ENCODE measurements around the gene MYO1D. TPM values are rescaled to one million over a fixed set of nuclear protein-coding genes. Genes with fewer than 3 reads are reported as not detected.

Gene MYO1D
- total RNA-seq, 1 experiment from 2014 or later = 35.7 TPM

GRCh38 chr17:32492648-32493289 is 384.2 kb downstream of the MYO1D start (continued):
- TF ChIP-seq ATF3 (IDR thresholded peaks at IDR 0.05) = no peak
- no peak for TF ChIP-seq FOSL1 (IDR thresholded peaks at IDR 0.05; ENCODE audit: low read depth)
- TF ChIP-seq CBX3 (IDR thresholded peaks at IDR 0.05; ENCODE audit: low read depth) = no peak
- TF ChIP-seq EGR1 (IDR thresholded peaks at IDR 0.05; ENCODE audit: low read depth) = no peak
- TF ChIP-seq EZH2 (IDR thresholded peaks at IDR 0.05) = no peak

GRCh38 chr17:32492264-32492589 is 384.7 kb downstream of the MYO1D start:
- Histone ChIP-seq H3K27ac (ENCODE audit: low read depth, low read length) (no peak overlapping the region), H3K27me3 (ENCODE audit: insufficient read depth, low read length) (no peaks in the 10 kb centered on the region), H2AFZ (ENCODE audit: low read depth, low read length, poor library complexity, severe bottlenecking) (no peak overlapping the region), H3K4me3 (replicated peaks in 1 of 2; ENCODE audit: low read depth in 1 of 2, low read length in 2 of 2) (no peak overlapping the region), H3K9me2 (ENCODE audit: insufficient read depth) (no peaks in the 10 kb centered on the region), H3K9me3 (ENCODE audit: control insufficient read depth in 1 of 2, insufficient read depth in 1 of 2, low read depth in 1 of 2, low read length in 2 of 2) (no peaks in the 10 kb centered on the region), H3K4me2 (ENCODE audit: low read length) (peak overlapping the region; percentile 43; the same call in 1 of the 2 replicates), H3K9ac (ENCODE audit: low read length) (no peak overlapping the region), H4K20me1 (ENCODE audit: insufficient read depth) (no peaks in the 10 kb centered on the region), H3K79me2 (ENCODE audit: insufficient read depth, low read length) (no peaks in the 10 kb centered on the region), H3K36me3 (ENCODE audit: control insufficient read depth in 1 of 2, insufficient read depth in 2 of 2, low read length in 2 of 2) (no peaks in the 10 kb centered on the region; a peak in 1 of 4 replicates), H3K4me1 (ENCODE audit: control insufficient read depth in 1 of 2, insufficient read depth in 2 of 2, low read length in 2 of 2) (peaks cover 11 to 39% of the 10 kb centered on the region in 2 experiments)
- ATAC-seq (no peak), DNase-seq (ENCODE audit: low read depth, low spot score) (no peak)
- ChIA-PET RAD21 (ENCODE audit: low non-redundant PET in 1 of 2, low total read pairs in 2 of 2, uncharacterized antibody in 2 of 2, unreplicated experiment in 2 of 2) (no interaction called here), CTCF (interaction anchor here (0.9 to 1.0 kb wide), 2 partner anchors 29 to 31 kb away, joined by 3 read pairs; no protein-coding TSS in a partner anchor), POLR2A (no interaction called here)
- intact Hi-C loops (cut with micrococcal nuclease) = no loop called here
- BruUV-seq (replicated peaks) = no TSS peak
- TF ChIP-seq TCF7L2 (IDR thresholded peaks at IDR 0.05; ENCODE audit: borderline replicate concordance, extremely low read depth, insufficient read depth, insufficient read length) (no peak), POLR2A (IDR thresholded peaks at IDR 0.05; ENCODE audit: borderline replicate concordance, extremely low read depth, insufficient read depth, insufficient read length) (no peak), ZNF274 (IDR thresholded peaks at IDR 0.05; ENCODE audit: low read depth, low read length) (no peak), CTCF (IDR thresholded peaks at IDR 0.05 in 2 of 3, conservative IDR thresholded peaks at IDR 0.05 in 1 of 3; ENCODE audit: borderline replicate concordance in 1 of 3, insufficient read depth in 1 of 3, low read depth in 2 of 3, low read length in 2 of 3) (no peak), MAX (IDR thresholded peaks at IDR 0.05) (no peak), ZFX (IDR thresholded peaks at IDR 0.05) (no peak), REST (IDR thresholded peaks at IDR 0.05; ENCODE audit: low read depth) (no peak), YY1 (IDR thresholded peaks at IDR 0.05; ENCODE audit: extremely low read depth, insufficient replicate concordance, low read depth, low read length) (no peak), POLR2AphosphoS5 (IDR thresholded peaks at IDR 0.05; ENCODE audit: low read depth, low read length) (no peak), ZBTB33 (IDR thresholded peaks at IDR 0.05; ENCODE audit: extremely low read depth, insufficient replicate concordance, low read length) (no peak), ATF3 (IDR thresholded peaks at IDR 0.05) (no peak), FOSL1 (IDR thresholded peaks at IDR 0.05; ENCODE audit: low read depth) (no peak), CBX3 (IDR thresholded peaks at IDR 0.05; ENCODE audit: low read depth) (no peak), SRF (IDR thresholded peaks at IDR 0.05; ENCODE audit: low read depth) (no peak)

Measured in HCT116 (cell line).